ENCODE data around the gene SPDYE6. TPM values are rescaled to one million over a fixed set of nuclear protein-coding genes. Genes with fewer than 3 reads are reported as not detected.

SPDYE6 gene
- total RNA-seq, 1 experiment from 2014 or later = not detected

DNA sequence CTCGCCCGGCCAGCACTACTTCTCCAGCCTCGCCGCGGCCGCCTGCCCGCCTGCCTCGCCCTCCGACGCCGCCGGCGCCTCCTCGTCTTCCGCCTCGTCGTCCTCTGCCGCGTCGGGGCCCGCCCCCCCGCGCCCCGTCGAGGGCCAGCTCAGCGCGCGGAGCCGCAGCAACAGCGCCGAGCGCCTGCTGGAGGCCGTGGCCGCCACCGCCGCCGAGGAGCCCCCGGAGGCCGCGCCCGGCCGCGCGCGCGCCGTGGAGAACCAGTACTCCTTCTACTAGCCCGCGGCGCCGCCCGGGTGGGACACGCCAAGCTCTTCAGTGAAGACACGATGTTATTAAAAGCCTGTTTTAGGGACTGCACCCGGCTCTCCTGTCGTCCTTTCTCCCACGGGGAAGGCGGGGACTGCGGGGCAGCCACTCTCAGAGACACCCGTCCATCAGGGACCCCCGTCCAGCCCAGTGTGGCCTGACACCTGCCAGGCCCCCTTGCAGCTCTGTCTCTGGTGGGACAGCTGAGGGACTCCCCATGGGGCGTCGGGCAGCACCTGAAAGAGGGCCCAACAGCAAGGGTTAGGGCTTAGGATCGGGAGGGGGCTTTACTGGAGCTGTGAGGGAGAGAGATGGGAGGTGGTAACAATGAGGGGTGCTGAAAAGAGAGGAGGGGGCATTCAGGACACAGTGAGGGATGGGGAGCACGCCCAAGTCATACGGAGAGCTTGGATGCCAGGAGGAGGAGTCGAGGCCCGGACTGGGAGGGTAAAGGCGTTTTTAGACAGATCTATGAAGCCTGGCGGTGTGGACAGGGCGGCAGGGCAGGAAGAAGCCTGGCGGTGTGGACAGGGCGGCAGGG lies 34.7 kb downstream of the SPDYE6 start:
- DNase-seq (ENCODE audit: low read depth, low spot score) = no peak
- no peaks in the 10 kb centered on the region for H3K27me3 ChIP-seq (ENCODE audit: insufficient read depth, low read length)
- intact Hi-C loops (cut with micrococcal nuclease) = no loop called here
- H3K9me3 ChIP-seq (ENCODE audit: control insufficient read depth in 1 of 2, insufficient read depth in 1 of 2, low read depth in 1 of 2, low read length in 2 of 2) = no peaks in the 10 kb centered on the region
- H3K27ac ChIP-seq (ENCODE audit: low read depth, low read length) = no peak overlapping the region
- no peak overlapping the region for H3K4me2 ChIP-seq (ENCODE audit: low read length)
- no peak for TF ChIP-seq SRF (IDR thresholded peaks at IDR 0.05; ENCODE audit: low read depth)
- no peak for TF ChIP-seq POLR2A (IDR thresholded peaks at IDR 0.05; ENCODE audit: borderline replicate concordance, extremely low read depth, insufficient read depth, insufficient read length)
- no peak for TF ChIP-seq TCF7L2 (IDR thresholded peaks at IDR 0.05; ENCODE audit: borderline replicate concordance, extremely low read depth, insufficient read depth, insufficient read length)
- TF ChIP-seq EZH2 (IDR thresholded peaks at IDR 0.05) = no peak
- no peak for TF ChIP-seq CEBPB (IDR thresholded peaks at IDR 0.05; ENCODE audit: low read depth)
- no peak for TF ChIP-seq SP1 (IDR thresholded peaks at IDR 0.05; ENCODE audit: low read depth)
- TF ChIP-seq CBX3 (IDR thresholded peaks at IDR 0.05; ENCODE audit: low read depth) = no peak
- TF ChIP-seq, protein P1, sequence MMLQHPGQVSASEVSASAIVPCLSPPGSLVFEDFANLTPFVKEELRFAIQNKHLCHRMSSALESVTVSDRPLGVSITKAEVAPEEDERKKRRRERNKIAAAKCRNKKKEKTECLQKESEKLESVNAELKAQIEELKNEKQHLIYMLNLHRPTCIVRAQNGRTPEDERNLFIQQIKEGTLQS (IDR thresholded peaks at IDR 0.05) = no peak
- TF ChIP-seq, protein P2, sequence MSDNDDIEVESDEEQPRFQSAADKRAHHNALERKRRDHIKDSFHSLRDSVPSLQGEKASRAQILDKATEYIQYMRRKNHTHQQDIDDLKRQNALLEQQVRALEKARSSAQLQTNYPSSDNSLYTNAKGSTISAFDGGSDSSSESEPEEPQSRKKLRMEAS (IDR thresholded peaks at IDR 0.05) = no peak
- no peak for TF ChIP-seq FOSL1 (IDR thresholded peaks at IDR 0.05; ENCODE audit: low read depth)
- TF ChIP-seq ZNF274 (IDR thresholded peaks at IDR 0.05; ENCODE audit: low read depth, low read length) = no peak
- TF ChIP-seq, protein P3, sequence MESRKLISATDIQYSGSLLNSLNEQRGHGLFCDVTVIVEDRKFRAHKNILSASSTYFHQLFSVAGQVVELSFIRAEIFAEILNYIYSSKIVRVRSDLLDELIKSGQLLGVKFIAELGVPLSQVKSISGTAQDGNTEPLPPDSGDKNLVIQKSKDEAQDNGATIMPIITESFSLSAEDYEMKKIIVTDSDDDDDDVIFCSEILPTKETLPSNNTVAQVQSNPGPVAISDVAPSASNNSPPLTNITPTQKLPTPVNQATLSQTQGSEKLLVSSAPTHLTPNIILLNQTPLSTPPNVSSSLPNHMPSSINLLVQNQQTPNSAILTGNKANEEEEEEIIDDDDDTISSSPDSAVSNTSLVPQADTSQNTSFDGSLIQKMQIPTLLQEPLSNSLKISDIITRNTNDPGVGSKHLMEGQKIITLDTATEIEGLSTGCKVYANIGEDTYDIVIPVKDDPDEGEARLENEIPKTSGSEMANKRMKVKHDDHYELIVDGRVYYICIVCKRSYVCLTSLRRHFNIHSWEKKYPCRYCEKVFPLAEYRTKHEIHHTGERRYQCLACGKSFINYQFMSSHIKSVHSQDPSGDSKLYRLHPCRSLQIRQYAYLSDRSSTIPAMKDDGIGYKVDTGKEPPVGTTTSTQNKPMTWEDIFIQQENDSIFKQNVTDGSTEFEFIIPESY (IDR thresholded peaks at IDR 0.05; ENCODE audit: extremely low read depth, insufficient replicate concordance, low read length) = no peak
- TF ChIP-seq EZH2phosphoT487 (IDR thresholded peaks at IDR 0.05; ENCODE audit: borderline replicate concordance) = no peak
- no peak for TF ChIP-seq JUND (IDR thresholded peaks at IDR 0.05)
- no peak for TF ChIP-seq ELF1 (IDR thresholded peaks at IDR 0.05; ENCODE audit: borderline replicate concordance, low read depth)
- TF ChIP-seq, protein P4, sequence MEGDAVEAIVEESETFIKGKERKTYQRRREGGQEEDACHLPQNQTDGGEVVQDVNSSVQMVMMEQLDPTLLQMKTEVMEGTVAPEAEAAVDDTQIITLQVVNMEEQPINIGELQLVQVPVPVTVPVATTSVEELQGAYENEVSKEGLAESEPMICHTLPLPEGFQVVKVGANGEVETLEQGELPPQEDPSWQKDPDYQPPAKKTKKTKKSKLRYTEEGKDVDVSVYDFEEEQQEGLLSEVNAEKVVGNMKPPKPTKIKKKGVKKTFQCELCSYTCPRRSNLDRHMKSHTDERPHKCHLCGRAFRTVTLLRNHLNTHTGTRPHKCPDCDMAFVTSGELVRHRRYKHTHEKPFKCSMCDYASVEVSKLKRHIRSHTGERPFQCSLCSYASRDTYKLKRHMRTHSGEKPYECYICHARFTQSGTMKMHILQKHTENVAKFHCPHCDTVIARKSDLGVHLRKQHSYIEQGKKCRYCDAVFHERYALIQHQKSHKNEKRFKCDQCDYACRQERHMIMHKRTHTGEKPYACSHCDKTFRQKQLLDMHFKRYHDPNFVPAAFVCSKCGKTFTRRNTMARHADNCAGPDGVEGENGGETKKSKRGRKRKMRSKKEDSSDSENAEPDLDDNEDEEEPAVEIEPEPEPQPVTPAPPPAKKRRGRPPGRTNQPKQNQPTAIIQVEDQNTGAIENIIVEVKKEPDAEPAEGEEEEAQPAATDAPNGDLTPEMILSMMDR (IDR thresholded peaks at IDR 0.05 in 2 of 3, conservative IDR thresholded peaks at IDR 0.05 in 1 of 3; ENCODE audit: borderline replicate concordance in 1 of 3, insufficient read depth in 1 of 3, low read depth in 2 of 3, low read length in 2 of 3) = no peak
- no peak for TF ChIP-seq ZFX (IDR thresholded peaks at IDR 0.05)
- TF ChIP-seq EGR1 (IDR thresholded peaks at IDR 0.05; ENCODE audit: low read depth) = no peak
- H3K9me2 ChIP-seq (ENCODE audit: insufficient read depth) = no peaks in the 10 kb centered on the region
- BruUV-seq (replicated peaks) = no TSS peak
- ATAC-seq = no peak
- no peak overlapping the region for H3K9ac ChIP-seq (ENCODE audit: low read length)
- H2AFZ ChIP-seq (ENCODE audit: low read depth, low read length, poor library complexity, severe bottlenecking) = no peak overlapping the region
- ChIA-PET RAD21 (ENCODE audit: low non-redundant PET in 1 of 2, low total read pairs in 2 of 2, uncharacterized antibody in 2 of 2, unreplicated experiment in 2 of 2) (no interaction called here), POLR2A (no interaction called here), CTCF (no interaction called here)
- no peaks in the 10 kb centered on the region for H3K79me2 ChIP-seq (ENCODE audit: insufficient read depth, low read length)
- H3K4me1 ChIP-seq (ENCODE audit: control insufficient read depth in 1 of 2, insufficient read depth in 2 of 2, low read length in 2 of 2) = peaks cover 9 to 10% of the 10 kb centered on the region in 2 experiments
- no peaks in the 10 kb centered on the region for H3K36me3 ChIP-seq (ENCODE audit: control insufficient read depth in 1 of 2, insufficient read depth in 2 of 2, low read length in 2 of 2)
- H3K4me3 ChIP-seq (replicated peaks in 1 of 2; ENCODE audit: low read depth in 1 of 2, low read length in 2 of 2) = no peak overlapping the region
- no peaks in the 10 kb centered on the region for H4K20me1 ChIP-seq (ENCODE audit: insufficient read depth)
